HG02610 (cell line): ENCODE data around the gene NEU1.
"Not testable (repeated sequence)": the region's sequence is repeated elsewhere in the genome, so short reads cannot be mapped to it uniquely, and the experiment has no call there.

Experiments
- ATAC-seq: cut with Tn5 transposase; IDR thresholded peaks from one replicate; pipeline ENCODE4 v1.9.1; 2021; ENCODE audit warnings: mild to moderate bottlenecking, moderate library complexity; ENCODE audit not compliant: unreplicated experiment

The NEU1 gene

GRCh38 chr6:31847276-31847978 lies 15.2 kb downstream of the NEU1 start:
- ATAC-seq: no peak

GRCh38 chr6:31844507-31844906 lies 18.1 kb downstream of the NEU1 start:
- no peak for ATAC-seq

GRCh38 chr6:31842053-31842452 lies 20.6 kb downstream of the NEU1 start:
- no peak for ATAC-seq

DNA sequence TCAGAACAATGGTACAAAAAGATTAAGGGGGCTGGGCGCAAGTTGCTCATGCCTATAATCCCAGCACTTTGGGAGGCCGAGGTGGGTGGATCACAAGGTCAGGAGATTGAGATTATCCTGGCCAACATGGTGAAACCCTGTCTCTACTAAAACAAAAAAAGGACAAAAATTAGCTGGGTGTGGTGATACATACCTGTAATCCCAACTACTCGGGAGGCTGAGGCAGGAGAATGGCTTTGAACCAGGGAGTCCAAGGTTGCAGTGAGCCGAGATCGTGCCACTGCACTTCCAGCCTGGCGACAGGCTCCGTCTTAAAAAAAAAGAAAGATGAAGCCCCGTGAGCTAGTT lies 22.9 kb downstream of the NEU1 start:
- not testable (repeated sequence) for ATAC-seq

GRCh38 chr6:31838968-31839367 lies 23.7 kb downstream of the NEU1 start:
- ATAC-seq: no peak

DNA sequence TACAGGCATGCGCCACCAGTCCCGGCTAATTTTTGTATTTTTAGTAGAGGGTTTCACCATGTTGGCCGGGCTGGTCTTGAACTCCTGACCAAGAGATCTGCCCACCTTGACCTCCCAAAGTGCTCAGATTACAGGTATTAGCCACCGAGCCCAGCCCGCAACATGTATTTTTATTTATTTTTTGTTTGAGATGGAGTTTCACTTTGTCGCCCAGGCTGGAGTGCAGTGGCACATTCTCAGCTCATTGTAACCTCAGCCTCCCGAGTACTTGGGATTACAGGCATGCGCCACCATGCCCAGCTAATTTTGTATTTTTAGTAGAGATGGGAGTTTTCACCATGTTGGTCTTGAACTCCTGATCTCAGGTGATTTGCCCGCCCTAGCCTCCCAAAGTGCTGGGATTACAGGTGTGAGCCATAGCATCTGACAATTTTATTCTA lies 24.5 kb downstream of the NEU1 start:
- ATAC-seq: not testable (repeated sequence)

GRCh38 chr6:31837369-31838113 lies 25.1 kb downstream of the NEU1 start:
- ATAC-seq: no peak

GRCh38 chr6:31836474-31837368 lies 25.9 kb downstream of the NEU1 start:
- no peak for ATAC-seq

- no peak for ATAC-seq
Measured at GRCh38 chr6:31836047-31836473, 26.6 kb downstream of the NEU1 start.

DNA sequence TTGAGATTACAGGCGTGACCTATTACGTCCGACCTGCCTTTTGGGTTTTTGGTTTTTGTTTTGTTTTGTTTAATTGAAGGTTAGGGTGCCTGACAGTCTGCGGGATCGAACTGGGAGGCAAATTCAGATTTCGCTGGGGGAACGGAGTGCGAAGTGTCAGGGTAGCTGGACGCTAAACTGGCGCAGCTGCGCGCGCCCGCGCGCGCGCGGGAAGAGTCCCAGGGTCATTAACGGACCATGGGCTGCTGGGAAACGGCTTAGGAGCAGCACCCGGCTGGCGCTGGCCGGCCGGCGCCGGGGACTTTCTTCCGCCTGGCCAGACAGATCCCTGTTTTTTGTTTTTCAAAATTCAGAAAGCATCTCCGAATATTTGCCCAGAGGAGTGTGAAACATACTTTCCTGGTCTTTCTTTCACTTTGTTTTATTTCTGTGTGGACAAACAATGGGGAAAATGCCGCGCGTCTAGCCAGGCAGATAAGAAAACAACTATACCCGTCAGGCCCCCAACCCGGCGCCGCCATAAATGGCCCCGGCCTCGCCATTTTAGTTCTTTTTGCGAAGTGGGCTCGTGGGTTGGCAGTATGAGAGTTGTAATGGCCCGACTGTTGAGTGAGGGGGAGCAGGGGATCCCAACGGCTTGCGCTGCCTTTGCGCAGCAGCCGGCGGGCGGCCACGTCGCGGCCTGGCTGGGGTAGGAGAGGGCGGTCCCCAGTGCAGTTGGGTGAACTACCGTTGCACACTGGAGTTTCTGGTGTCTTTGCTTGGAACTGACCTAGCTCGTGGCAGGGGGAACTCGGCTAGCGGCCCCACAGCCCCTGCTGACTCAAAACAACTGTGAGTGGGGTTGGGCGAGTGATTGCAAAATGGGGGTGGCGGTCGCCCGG lies 28.0 kb downstream of the NEU1 start:
- ATAC-seq: peak; percentile 52

GRCh38 chr6:31831350-31832215 lies 31.0 kb downstream of the NEU1 start:
- no peak for ATAC-seq

GRCh38 chr6:31830886-31831335 lies 31.7 kb downstream of the NEU1 start:
- no peak for ATAC-seq

DNA sequence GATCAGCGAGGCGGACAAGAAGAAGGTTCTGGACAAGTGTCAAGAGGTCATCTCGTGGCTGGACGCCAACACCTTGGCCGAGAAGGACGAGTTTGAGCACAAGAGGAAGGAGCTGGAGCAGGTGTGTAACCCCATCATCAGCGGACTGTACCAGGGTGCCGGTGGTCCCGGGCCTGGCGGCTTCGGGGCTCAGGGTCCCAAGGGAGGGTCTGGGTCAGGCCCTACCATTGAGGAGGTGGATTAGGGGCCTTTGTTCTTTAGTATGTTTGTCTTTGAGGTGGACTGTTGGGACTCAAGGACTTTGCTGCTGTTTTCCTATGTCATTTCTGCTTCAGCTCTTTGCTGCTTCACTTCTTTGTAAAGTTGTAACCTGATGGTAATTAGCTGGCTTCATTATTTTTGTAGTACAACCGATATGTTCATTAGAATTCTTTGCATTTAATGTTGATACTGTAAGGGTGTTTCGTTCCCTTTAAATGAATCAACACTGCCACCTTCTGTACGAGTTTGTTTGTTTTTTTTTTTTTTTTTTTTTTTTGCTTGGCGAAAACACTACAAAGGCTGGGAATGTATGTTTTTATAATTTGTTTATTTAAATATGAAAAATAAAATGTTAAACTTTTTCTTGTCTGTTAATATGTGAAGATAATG lies 32.9 kb downstream of the NEU1 start:
- ATAC-seq: no peak

DNA sequence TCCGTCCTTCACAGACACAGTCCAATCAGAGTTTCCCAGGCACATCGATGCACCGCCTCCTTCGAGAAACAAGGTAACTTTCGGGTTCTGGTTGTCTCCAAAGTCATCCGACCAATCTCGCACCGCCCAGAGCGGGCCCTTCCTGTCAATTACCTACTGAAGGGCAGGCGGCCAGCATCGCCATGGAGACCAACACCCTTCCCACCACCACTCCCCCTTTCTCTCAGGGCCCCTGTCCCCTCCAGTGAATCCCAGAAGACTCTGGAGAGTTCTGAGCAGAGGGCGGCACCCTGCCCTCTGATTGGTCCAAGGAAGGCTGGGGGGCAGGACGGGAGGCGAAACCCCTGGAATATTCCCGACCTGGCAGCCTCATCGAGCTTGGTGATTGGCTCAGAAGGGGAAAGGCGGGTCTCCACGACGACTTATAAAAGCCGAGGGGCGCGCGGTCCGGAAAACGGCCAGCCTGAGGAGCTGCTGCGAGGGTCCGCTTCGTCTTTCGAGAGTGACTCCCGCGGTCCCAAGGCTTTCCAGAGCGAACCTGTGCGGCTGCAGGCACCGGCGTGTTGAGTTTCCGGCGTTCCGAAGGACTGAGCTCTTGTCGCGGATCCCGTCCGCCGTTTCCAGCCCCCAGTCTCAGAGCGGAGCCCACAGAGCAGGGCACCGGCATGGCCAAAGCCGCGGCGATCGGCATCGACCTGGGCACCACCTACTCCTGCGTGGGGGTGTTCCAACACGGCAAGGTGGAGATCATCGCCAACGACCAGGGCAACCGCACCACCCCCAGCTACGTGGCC lies 35.1 kb downstream of the NEU1 start, which contains the start of gene HSPA1B:
HSPA1B (plus strand) TSS at position 453 of the 794 bp plus-strand sequence; CDS start at position 666, 213 bp downstream.
- ATAC-seq: peak; percentile 74

DNA sequence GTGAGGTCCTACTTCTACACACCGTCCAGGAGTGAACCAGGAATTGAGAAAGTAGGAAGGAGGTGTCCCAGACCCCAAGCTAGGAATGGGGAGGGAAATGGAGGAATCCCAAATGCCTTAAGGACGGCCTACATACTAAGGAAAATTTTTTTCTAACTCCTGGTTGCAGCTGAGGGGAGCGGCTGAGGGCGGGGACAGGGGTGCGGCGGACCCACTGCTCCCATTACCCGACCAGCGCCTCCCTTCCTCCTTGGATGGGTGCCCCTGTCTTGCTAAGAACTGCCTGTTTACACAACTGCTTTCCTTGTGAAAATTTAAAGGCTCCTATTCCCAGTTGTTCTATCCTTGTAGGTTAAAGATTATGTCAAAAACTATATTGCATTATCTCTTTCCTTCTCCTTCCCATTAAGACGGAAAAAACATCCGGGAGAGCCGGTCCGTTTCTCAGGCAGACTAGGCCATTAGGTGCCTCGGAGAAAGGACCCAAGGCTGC lies 35.8 kb downstream of the NEU1 start:
- no peak for ATAC-seq

DNA sequence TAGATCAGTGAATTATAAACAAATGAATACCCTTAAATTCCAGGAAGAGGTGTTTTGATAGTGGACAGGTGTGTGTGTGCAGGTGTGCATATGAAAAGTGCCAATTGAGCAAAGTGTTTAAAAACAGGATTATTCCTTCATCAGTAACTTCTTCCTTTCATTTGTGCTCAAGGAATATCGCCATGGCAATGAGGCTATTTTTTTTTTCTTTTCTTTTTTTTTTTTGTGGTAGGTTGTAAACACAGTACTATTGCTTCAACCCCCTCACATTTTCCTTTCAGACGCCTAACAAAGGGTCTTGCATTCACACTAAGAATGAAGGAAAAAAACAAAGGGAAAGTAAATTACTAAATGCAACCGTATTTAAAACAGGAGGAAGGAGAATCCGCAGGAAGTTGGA lies 37.1 kb downstream of the NEU1 start:
- ATAC-seq: no peak

DNA sequence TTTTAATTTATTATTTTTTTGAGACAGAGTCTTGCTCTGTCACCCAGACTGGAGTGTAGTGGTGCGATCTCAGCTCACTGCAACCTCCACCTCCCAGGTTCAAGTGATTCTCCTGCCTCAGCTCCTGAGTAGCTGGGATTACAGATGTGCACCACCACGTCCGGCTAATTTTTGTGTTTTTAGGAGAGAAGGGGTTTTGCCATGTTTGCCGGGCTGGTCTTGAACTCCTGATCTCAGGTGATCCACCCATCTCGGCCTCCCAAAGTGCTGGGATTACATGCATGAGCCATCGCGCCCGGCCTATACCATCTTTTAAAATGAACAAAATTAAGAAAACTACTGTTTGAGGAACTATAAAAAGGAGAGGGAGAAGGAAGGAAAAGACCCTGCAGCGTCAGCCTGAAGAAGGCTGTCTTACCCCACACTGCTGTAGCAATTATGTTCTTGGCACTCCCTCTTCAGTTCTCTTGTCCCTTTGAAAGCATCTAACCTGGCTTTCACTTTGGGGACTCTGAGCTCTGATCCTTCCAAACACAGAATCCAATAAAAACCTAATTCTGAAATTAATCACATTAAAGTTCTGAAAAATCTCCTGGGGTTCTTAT lies 38.9 kb downstream of the NEU1 start:
- not testable (repeated sequence) for ATAC-seq
